ENCODE results near the gene ACVR1C.

ACVR1C gene

DNA sequence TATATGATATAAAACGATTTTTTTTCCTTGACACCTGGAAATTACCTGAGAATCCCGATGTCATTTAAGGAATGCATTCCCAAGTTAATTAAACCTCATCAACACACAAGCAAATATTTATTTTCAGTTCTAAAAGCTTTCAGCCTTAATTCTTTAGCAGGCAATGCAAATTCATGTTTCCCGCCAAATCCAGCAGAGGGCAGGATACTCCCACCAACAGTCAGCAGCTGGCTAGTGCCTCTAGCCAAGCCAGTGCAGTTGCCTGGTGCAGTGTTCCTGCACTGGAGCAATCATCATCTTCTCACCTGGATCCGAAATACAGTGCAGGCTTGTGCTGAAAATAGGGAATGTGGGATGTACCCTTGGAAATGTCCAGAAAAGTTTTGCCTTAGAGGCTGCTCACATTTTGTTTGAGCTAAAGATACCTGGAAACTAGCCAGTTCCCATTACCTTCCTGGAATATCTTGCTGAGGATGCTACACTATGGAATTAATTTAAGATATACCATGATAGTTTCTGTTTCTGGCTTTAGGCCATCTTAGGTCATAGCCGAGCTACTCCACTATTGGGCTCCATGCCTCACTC is 136.4 kb downstream of the ACVR1C start:
- peak; percentile 1 for DNase-seq

DNA sequence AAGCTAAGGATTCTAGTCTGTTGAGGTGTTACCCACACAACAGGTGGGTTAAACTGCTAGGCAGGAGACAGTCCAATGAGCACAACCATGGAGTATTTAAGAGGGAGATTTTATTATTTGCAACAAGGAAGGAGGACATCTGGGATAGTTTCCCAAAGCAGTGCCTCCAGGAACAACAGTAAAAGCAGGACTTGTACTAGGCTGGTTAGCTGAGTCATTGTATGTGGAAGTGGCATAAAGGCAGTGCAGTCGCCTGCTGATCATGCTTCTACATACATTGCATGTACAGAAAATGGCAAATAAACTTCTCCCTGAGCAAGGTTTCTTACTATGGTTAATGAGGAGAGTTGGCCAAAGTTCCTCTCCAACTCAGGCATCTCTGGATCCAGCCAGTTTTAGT is 138.7 kb downstream of the ACVR1C start:
- DNase-seq: no peak

DNA sequence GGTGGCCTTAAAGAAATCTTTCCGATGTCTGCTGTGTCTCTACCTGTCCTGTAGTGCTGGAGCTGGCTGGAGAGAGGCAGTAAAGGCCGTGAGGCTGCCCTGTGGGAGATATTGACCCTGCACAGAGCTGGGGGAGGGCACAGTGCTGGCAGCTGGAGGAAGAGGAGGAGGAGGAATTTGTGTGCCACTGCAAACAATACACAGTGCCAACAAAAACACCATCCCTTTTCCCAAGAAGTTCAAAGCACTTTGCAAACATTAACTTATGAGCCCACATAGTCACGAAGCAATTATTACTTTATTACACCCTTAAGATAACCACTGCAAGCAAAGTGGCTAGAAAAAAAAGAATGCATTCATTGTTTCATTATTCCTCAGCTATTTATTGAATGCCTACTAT is 139.8 kb downstream of the ACVR1C start:
- DNase-seq: no peak

DNA sequence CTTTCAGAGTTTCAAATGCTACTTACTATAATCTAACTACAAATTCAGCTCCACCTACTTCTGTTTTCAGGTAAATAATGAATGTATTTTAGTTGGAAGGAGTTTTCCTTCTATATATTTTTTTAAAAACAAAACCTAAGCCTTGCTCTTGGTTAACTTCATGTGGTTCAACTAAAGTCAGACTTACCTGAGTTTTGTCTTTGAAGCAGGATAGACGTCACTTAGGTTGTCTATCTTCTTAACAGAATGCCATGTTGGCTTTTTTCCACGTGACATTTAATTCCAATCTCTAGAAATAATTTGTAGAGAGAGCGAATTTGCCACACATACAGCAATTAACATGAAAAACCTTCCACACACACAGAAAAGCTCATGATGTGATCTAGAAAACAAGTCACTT is 140.9 kb downstream of the ACVR1C start:
- no peak for DNase-seq

DNA sequence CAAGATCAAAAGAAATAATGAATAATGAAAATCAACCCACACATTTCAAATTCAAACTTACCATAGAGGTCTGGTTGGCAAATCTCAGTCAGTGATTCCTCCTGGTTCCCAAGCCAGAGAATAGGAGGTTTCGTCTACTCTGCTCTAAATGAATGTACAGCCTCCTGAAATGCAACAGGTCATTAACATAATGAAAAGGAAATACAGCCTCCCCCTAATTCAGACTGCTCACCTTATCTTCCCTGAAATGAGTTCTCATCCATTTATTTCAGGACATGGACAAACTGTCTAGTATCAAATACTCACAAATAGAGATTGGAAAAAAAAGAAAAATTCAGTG is 141.4 kb downstream of the ACVR1C start:
- no peak for DNase-seq

DNA sequence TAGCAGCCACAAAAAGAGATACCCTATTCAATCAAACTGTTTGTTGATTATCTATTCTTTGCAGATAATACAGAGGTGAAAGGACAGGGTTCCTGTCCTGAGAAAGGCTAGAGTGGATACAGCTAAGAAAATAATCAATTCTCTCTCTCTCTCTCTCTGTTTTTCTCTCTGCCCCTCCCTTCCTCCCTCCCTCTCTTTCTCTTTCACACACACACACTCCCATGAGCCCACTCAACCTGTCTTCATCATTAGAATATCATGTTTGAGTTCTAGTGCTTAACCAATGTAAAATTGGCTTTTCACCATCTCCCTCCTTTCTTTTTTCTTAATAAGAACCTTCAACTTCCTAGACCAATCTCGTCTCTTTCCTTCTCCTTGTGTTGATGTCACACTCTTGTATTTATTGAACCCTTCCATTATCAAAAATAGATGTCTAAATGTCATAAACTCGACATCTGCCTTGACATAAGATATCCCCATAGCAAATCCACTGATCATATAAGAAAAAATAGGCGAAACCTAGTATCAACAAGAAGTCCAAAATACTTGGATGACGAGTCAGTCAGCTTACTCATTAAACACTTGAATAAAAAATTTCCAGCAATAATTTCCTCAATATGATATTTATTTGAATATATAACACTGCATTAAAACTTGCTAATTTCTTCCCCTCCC is 141.9 kb downstream of the ACVR1C start:
- DNase-seq: no peak

DNA sequence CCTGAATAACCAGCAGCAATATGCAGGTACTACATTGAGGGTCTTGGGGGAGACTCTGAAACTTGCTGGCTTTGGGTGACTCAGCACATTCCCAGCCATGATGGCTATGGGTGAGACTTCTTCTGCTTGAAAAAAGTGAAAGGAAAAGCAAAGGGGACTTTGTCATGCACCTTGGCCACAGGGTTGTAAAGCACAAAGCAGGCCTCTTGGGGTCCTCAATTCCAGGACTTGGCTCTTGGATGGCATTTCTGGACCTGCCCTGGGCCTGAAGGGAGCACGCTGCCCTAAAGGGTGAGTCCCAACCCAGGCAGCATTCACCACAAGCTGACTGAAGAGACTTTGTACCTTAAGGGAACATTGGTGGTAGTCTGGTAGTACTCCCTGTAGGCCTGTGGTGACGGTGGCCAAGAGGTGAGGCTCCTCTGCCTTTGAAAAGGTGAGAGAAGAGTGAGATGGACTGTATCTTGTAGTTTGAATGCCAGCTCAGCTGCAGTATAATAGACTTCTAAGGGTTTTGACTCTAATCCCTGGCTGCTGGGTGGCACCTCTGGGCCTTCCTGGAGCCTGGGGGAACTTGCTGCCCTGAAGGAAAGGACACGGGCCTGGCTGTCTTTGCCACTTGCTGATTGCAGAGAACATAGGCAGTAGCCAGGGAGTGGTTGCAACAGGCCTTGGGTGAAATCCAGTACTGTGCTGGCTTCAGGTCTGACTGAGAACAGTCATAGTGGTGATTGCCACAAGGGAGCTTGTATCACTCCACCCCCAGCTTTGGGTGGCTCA is 148.3 kb downstream of the ACVR1C start:
- no peak for DNase-seq

DNA sequence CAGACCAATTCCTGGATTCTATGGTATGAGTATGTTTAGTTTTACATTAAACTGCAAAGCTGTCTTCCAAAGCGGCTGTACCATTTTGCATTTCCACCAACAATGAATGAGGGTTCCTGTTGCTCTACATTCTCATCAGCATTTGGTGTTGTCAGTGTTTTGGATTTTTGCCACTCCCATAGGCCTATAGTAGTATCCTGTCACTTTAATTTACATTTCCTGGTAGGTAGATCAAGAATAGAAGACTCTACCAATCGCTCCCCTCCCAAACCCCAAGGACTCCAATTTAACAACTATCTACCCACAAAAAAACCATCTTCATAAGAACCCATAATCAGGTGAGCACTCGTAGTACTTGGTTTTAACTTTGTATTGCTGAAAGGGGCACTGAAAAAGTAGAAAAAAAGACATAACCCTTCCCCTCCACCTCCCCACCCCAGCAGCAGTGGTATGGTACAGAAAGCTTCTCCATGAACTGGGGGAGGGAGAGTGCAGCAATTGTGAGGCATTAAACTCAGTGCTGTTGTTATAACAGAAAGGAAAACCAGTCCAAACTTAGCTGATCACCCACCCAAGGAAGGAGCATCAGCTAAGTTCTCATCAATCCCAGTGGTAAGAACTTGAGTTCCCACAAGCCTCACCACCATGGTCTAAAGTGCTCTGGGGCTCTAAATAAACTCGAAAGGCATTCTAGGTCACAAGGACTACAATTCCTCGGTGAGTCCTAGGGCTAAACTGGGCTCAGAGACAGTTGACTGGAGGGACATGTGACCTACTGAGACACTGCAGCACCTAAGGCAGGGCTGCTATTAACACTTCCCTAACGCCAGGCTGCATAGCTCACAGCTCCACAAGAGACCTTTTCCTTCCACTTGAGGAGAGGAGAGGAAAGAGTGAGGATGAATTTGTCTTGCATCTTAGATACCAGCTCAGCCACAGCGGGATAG is 149.3 kb downstream of the ACVR1C start:
- no peak for DNase-seq

DNA sequence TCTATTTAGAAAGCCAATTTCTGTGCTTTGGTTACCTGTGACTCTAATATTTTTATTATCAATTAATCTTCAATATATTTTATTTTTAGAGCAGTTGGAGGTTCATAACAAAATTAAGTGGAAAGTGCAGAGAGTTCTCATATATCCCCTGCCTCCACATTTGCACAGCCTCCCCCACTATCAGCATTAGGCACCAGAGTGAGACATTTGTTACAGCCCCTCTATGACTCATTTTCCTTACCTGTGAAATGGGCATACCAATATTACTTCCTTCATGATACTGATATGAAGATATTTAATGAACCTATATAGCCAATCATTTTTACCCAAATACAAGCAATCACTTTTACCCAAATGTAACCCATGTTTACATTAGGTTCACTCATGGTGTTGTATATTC is 150.7 kb downstream of the ACVR1C start:
- no peak for DNase-seq

DNA sequence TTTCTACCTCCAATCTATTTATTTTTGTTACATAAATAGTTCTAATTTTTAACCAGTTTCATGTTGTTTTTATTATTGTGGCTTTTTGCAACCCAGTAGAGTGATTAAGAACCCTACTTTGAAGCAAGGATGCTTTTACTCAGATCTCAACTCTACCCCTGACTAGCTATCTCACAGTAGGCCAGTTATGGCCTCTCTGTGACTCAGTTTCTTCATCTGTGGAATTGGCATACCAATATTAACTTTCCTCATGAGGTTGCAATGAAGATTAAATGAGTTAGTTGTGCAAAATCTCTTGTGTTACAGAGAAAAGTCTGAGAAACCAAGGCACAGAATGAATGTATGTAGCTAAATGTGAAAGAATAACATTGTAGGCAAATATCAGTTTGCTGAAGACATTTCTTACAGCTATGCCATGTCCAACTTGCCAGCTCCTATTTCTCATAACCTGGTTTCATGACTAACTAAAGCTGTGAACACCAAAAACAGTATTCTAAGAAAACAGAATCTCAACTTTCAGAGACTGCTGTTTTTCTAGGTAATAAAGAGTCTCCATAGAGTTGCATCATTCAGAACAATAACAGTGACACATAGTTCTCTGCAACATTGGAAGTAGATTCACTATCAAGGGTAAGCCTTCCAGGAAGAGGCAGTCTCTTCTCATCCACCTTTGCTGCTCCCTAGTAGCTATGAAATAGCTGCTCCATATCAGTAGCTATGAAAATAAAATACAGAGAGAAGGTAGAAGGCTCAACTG is 151.5 kb downstream of the ACVR1C start:
- DNase-seq: no peak
